NCI-H69 (cell line): Measurements from ENCODE around the gene HNRNPA3.
A peak's percentile ranks its signal among the peaks of the same experiment; 100 is the strongest.
"Not testable (repeated sequence)": the region's sequence is repeated elsewhere in the genome, so short reads cannot be mapped to it uniquely, and the experiment has no call there.

Experiments
- DNase-seq: peaks from one replicate; lab custom pipeline; 2025; lab: John Stamatoyannopoulos, UW

HNRNPA3 gene

GRCh38 chr2:177188482-177189469, 23.8 kb upstream of the HNRNPA3 start:
- peak; percentile 16 for DNase-seq

- DNase-seq: no peak
Measured at GRCh38 chr2:177190941-177191340, 21.7 kb upstream of the HNRNPA3 start.

- DNase-seq: no peak
Measured at GRCh38 chr2:177192788-177193187, 19.8 kb upstream of the HNRNPA3 start.

- DNase-seq: peak; percentile 51
Measured at GRCh38 chr2:177193240-177193639, 19.4 kb upstream of the HNRNPA3 start.

- peak; percentile 44 for DNase-seq
Measured at GRCh38 chr2:177195194-177195593, 17.4 kb upstream of the HNRNPA3 start.

GRCh38 chr2:177200419-177200818, 12.2 kb upstream of the HNRNPA3 start:
- DNase-seq: not testable (repeated sequence)

GRCh38 chr2:177201919-177202346, 10.7 kb upstream of the HNRNPA3 start:
- DNase-seq: peak; percentile 88

GRCh38 chr2:177204417-177204816, 8.2 kb upstream of the HNRNPA3 start:
- no peak for DNase-seq

- no peak for DNase-seq
Measured at GRCh38 chr2:177207101-177207500, 5.5 kb upstream of the HNRNPA3 start.

- DNase-seq: peak; percentile 11
Measured at GRCh38 chr2:177211169-177211568, 1.4 kb upstream of the HNRNPA3 start.

- DNase-seq: no peak
Measured at GRCh38 chr2:177211576-177212105, 953 bp upstream of the HNRNPA3 start.

- peak; percentile 89 for DNase-seq
Measured at GRCh38 chr2:177212891-177213856, 580 bp downstream of the HNRNPA3 start.

GRCh38 chr2:177217247-177217843, 4.8 kb downstream of the HNRNPA3 start:
- no peak for DNase-seq

- not testable (repeated sequence) for DNase-seq
Measured at GRCh38 chr2:177219787-177220186, 7.2 kb downstream of the HNRNPA3 start.

GRCh38 chr2:177221534-177221933, 8.9 kb downstream of the HNRNPA3 start:
- no peak for DNase-seq

- no peak for DNase-seq
Measured at GRCh38 chr2:177221970-177222369, 9.4 kb downstream of the HNRNPA3 start.

- not testable (repeated sequence) for DNase-seq
Measured at GRCh38 chr2:177223436-177223835, 10.8 kb downstream of the HNRNPA3 start.

- no peak for DNase-seq
Measured at GRCh38 chr2:177225965-177226360, 13.4 kb downstream of the HNRNPA3 start.

GRCh38 chr2:177229442-177230242, 17.0 kb downstream of the HNRNPA3 start:
- no peak for DNase-seq

- no peak for DNase-seq
Measured at GRCh38 chr2:177231270-177231669, 18.7 kb downstream of the HNRNPA3 start.
